Stimulated activated CD8-positive, alpha-beta memory T cell treated with anti-CD3 and anti-CD28 coated beads, Interleukin-2, amount 100 ng/mL, for 48 hours (primary cell): Measurements from ENCODE around the gene NPC1L1.

ENCODE experiments used
- DNase-seq, 2 donors: peaks; one replicate each; pipeline ENCODE4 v3.0.0-alpha.2; 2020; ENCODE audit warnings: low read depth in 2 of 2

The NPC1L1 gene

GRCh38 chr7:44471850-44472249 is 69.3 kb downstream of the NPC1L1 start:
- no peak for DNase-seq

- DNase-seq, result no peak
Measured at GRCh38 chr7:44471436-44471835, 69.7 kb downstream of the NPC1L1 start.

GRCh38 chr7:44470628-44471245 is 70.4 kb downstream of the NPC1L1 start:
- no peak for DNase-seq

GRCh38 chr7:44470135-44470479 is 71.0 kb downstream of the NPC1L1 start:
- no peak for DNase-seq

GRCh38 chr7:44469461-44470134 is 71.5 kb downstream of the NPC1L1 start:
- DNase-seq, result no peak

- no peak for DNase-seq
Measured at GRCh38 chr7:44467217-44467548, 73.9 kb downstream of the NPC1L1 start.

GRCh38 chr7:44466300-44467216 is 74.6 kb downstream of the NPC1L1 start:
- no peak for DNase-seq

- DNase-seq, result no peak
Measured at GRCh38 chr7:44465490-44465889, 75.6 kb downstream of the NPC1L1 start.

GRCh38 chr7:44463169-44463808 is 77.8 kb downstream of the NPC1L1 start:
- no peak for DNase-seq
